HFFc6 (cell line): Measurements from ENCODE around the gene DMBT1. TPM values are rescaled to one million over a fixed set of nuclear protein-coding genes. Genes with fewer than 3 reads are reported as not detected.

ENCODE experiments used
- DNase-seq: peaks from one replicate; pipeline ENCODE4 v3.0.0-alpha.2; 2018
- H3K27ac Mint-ChIP-seq: 2 replicates; pipeline ENCODE4 v1.8.0; 2020; ENCODE audit warnings: mild to moderate bottlenecking, mixed read lengths
- H3K27me3 Mint-ChIP-seq: 2 replicates; pipeline ENCODE4 v1.8.0; 2021; ENCODE audit warnings: mild to moderate bottlenecking, moderate library complexity, mixed read lengths; ENCODE audit not compliant: insufficient read depth
- H3K36me3 Mint-ChIP-seq: 2 replicates; pipeline ENCODE4 v1.8.0; 2021; ENCODE audit warnings: low read depth, mixed read lengths
- H3K4me1 Mint-ChIP-seq: 2 replicates; pipeline ENCODE4 v1.8.0; 2020; ENCODE audit warnings: low read depth, mixed read lengths
- H3K4me3 Mint-ChIP-seq: 2 replicates; pipeline ENCODE4 v1.8.0; 2020; ENCODE audit warnings: mild to moderate bottlenecking, moderate library complexity, mixed read lengths
- H3K9me3 Mint-ChIP-seq: 2 replicates; pipeline ENCODE4 v1.8.0; 2020; ENCODE audit warnings: mild to moderate bottlenecking, mixed read lengths
- CTCF ChIP-seq: fragments of 200-600 bp; sonication (generic); IDR thresholded peaks from 2 replicates; pipeline ENCODE4 v1.5.0; 2021; ENCODE audit warnings: antibody characterized with exemption, mild to moderate bottlenecking
- total RNA-seq, 6 experiments: library from RNA; stranded (reverse); fragmentation: NEBNext Ultra II Directional; extraction: Animal tissue kit (Norgen Biotek cat#: 25700); gene quantifications; 2 replicates in 1 of 6; 3 replicates in 5 of 6; pipeline ENCODE4 v1.2.3, GENCODE V29; 2021

The DMBT1 gene
- total RNA-seq, 6 experiments from 2014 or later: 0.05 to 0.17 (median 0.07) TPM; not detected in 1

GRCh38 chr10:122675278-122675677, 114.7 kb downstream of the DMBT1 start:
- no peaks in the 10 kb centered on the region for H3K27me3 Mint-ChIP-seq
- H3K27ac Mint-ChIP-seq: no peak overlapping the region
- no peaks in the 10 kb centered on the region for H3K4me1 Mint-ChIP-seq
- no peak overlapping the region for H3K4me3 Mint-ChIP-seq
- H3K36me3 Mint-ChIP-seq: no peaks in the 10 kb centered on the region
- no peak for DNase-seq
- TF ChIP-seq CTCF: no peak
- H3K9me3 Mint-ChIP-seq: peaks cover 23% of the 10 kb centered on the region

- no peak for DNase-seq
- Mint-ChIP-seq H3K4me1 (no peaks in the 10 kb centered on the region), H3K27ac (no peak overlapping the region), H3K9me3 (peaks cover 30% of the 10 kb centered on the region), H3K4me3 (no peak overlapping the region), H3K27me3 (no peaks in the 10 kb centered on the region), H3K36me3 (no peaks in the 10 kb centered on the region)
- no peak for TF ChIP-seq CTCF
These were observed 117.7 kb downstream of the DMBT1 start for GRCh38 chr10:122678266-122678665.

GRCh38 chr10:122682522-122682921, 122.0 kb downstream of the DMBT1 start:
- DNase-seq: no peak
- Mint-ChIP-seq H3K27me3 (peaks cover 2% of the 10 kb centered on the region; the same call in 1 of the 2 replicates), H3K27ac (no peak overlapping the region), H3K4me1 (no peaks in the 10 kb centered on the region), H3K9me3 (peaks cover 18% of the 10 kb centered on the region; the same call in 1 of the 2 replicates), H3K36me3 (no peaks in the 10 kb centered on the region), H3K4me3 (no peak overlapping the region)
- TF ChIP-seq CTCF: no peak

DNA sequence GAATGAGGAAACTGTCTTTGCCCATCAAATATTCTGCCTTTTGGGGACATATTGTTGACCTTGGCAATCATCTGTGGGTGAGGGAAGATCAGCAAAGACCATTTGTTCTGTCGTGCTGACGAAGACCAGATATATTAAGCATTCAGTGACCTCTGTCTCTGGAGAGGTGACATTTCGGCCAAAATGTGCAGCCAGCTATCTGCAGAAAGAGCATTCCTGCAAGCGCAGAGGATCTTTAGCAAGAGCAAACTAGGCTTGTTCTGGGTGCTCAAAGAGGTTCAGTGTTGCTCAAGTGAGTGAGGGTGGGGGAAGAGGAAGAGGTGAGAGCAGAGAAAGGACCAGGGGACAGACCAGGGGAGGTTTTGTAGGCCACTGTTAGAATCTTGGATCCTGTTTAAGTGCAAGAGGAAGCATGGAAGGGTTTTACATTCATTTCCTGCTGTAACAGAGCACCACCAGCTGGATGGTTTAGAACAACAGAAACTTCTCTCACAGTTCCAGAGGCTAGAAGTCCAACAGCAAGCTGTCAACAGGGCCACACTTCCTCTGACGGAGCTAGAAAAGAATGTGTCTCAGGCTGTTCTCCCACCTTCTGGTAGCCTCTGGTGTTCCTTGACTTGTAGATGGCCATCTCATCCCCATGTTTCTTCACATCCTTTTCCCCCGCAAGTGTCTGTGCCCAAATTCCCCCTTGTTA, 127.9 kb downstream of the DMBT1 start:
- peaks cover 2% of the 10 kb centered on the region; the same call in 1 of the 2 replicates for H3K27me3 Mint-ChIP-seq
- H3K4me3 Mint-ChIP-seq: no peak overlapping the region
- DNase-seq: no peak
- H3K27ac Mint-ChIP-seq: no peak overlapping the region
- TF ChIP-seq CTCF: no peak
- H3K9me3 Mint-ChIP-seq: peaks cover 6% of the 10 kb centered on the region; the same call in 1 of the 2 replicates
- no peaks in the 10 kb centered on the region; the same call in 1 of the 2 replicates for H3K4me1 Mint-ChIP-seq
- no peaks in the 10 kb centered on the region for H3K36me3 Mint-ChIP-seq

- Mint-ChIP-seq H3K4me3 (no peak overlapping the region), H3K27me3 (peaks cover 2% of the 10 kb centered on the region; the same call in 1 of the 2 replicates), H3K9me3 (peaks cover 6% of the 10 kb centered on the region; the same call in 1 of the 2 replicates)
These were observed 128.7 kb downstream of the DMBT1 start for GRCh38 chr10:122689146-122689820.

More at GRCh38 chr10:122689146-122689820, 128.7 kb downstream of the DMBT1 start:
- no peak for DNase-seq
- Mint-ChIP-seq H3K27ac (no peak overlapping the region), H3K4me1 (no peaks in the 10 kb centered on the region; the same call in 1 of the 2 replicates), H3K36me3 (no peaks in the 10 kb centered on the region)
- TF ChIP-seq CTCF: no peak
